ENCODE measurements around the gene DCTN3. TPM values are rescaled to one million over a fixed set of nuclear protein-coding genes. Genes with fewer than 3 reads are reported as not detected.

DCTN3 gene
- total RNA-seq, 4 donors from 2014 or later = 80.8 to 166 (median 127) TPM

DNA sequence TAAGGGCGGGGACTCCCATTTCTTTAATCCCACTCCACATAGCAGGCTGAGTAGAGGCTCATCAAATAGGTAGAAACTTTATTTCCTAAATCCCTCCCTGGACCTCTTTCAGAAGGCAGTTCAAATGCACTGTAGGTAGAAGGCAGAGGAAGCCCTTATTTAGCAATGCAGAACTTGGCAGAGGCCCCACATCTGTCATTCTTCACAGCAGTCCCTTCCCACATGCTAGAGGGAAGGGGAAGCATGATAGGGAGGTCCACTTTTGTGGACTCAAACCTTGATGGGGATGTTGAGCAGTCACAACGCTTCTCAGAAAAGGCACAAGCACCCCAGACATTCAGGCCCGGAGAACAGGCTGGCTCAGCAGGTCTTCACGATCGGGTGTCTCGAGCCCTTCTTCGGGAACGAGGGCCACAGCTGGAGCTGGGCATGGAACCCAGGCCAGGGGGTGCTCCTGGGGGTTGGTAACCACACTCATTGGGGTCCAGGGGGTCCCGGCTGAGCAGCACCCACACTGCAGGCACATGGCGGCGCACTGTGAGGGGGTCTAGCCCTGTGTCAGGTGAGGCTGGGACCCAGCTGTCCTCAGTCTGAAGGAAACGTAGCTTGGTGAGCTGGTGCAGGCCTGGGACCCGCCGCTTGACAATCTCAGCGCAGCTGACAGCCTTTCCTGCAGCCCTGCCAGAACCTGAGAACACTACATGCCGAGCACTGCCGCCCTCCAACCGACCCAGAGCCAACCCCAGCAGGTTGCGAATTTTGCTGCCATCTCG lies 9.7 kb downstream of the DCTN3 start:
- TF ChIP-seq, protein P1, sequence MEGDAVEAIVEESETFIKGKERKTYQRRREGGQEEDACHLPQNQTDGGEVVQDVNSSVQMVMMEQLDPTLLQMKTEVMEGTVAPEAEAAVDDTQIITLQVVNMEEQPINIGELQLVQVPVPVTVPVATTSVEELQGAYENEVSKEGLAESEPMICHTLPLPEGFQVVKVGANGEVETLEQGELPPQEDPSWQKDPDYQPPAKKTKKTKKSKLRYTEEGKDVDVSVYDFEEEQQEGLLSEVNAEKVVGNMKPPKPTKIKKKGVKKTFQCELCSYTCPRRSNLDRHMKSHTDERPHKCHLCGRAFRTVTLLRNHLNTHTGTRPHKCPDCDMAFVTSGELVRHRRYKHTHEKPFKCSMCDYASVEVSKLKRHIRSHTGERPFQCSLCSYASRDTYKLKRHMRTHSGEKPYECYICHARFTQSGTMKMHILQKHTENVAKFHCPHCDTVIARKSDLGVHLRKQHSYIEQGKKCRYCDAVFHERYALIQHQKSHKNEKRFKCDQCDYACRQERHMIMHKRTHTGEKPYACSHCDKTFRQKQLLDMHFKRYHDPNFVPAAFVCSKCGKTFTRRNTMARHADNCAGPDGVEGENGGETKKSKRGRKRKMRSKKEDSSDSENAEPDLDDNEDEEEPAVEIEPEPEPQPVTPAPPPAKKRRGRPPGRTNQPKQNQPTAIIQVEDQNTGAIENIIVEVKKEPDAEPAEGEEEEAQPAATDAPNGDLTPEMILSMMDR (IDR thresholded peaks at IDR 0.05) = no peak
- no peak for TF ChIP-seq POLR2A (IDR thresholded peaks at IDR 0.05)
- no peak overlapping the region for H3K4me3 ChIP-seq (ENCODE audit: low read depth, poor library complexity, severe bottlenecking)
- intact Hi-C loops (cut with DNase I; ENCODE audit: low total_unique reads) = no loop called here
- no peak for DNase-seq (ENCODE audit: low spot score in 2 of 2)
- WGBS, 2 donors = 91 to 94% methylated on average over 15 to 17 of the region's 20 CpGs

DNA sequence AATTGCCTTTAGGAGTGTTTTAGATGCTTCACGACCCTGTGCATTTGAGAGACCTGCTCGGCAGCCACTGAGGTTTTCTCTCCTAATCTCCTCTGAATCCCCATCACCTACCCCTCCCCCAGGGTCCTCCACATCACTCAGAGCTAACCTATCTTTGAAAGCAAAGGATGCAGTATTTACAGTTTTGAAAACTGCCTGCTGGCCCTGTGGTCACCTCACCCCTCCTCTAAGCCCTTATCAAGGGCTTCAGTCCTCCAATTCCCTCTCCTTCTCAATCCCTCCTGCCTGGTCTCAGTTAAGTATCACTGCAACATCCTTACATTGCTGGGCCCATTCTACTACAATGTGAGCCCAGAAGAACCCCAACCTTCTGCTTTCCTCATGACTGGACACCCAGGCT lies 13.0 kb downstream of the DCTN3 start:
- 41 to 55% methylated on average over 2 of the region's 2 CpGs for WGBS, 2 donors
- H3K4me3 ChIP-seq (ENCODE audit: low read depth, poor library complexity, severe bottlenecking) = no peak overlapping the region
- TF ChIP-seq POLR2A (IDR thresholded peaks at IDR 0.05) = no peak
- TF ChIP-seq, protein P1 (IDR thresholded peaks at IDR 0.05) = no peak
- intact Hi-C loops (cut with DNase I; ENCODE audit: low total_unique reads) = no loop called here
- DNase-seq (ENCODE audit: low spot score in 2 of 2) = no peak

DNA sequence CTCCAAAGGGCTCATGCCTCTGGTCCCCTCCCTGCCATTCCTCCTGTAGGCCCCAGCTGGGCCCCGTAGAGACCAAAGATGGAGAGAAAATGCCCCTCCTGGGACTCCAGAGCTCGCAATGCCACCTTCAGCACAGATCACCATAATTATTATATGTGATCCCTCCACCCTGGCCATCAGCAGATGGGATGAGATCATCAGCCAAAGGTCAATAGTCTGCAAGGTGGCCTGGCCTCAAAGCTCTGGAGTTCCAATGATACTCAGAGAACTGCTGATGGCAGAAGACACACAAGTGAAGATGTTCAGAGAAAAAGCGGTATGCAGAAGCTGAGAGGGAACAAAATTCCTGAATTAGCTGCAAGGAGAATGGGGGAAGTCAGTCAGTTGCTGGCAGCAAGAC lies 13.4 kb downstream of the DCTN3 start:
- no peak overlapping the region for H3K4me3 ChIP-seq (ENCODE audit: low read depth, poor library complexity, severe bottlenecking)
- intact Hi-C loops (cut with DNase I; ENCODE audit: low total_unique reads) = no loop called here
- DNase-seq (ENCODE audit: low spot score in 2 of 2) = no peak
- 85 to 86% methylated on average over 3 of the region's 3 CpGs for WGBS, 2 donors
- TF ChIP-seq POLR2A (IDR thresholded peaks at IDR 0.05) = no peak
- TF ChIP-seq, protein P1 (IDR thresholded peaks at IDR 0.05) = no peak

DNA sequence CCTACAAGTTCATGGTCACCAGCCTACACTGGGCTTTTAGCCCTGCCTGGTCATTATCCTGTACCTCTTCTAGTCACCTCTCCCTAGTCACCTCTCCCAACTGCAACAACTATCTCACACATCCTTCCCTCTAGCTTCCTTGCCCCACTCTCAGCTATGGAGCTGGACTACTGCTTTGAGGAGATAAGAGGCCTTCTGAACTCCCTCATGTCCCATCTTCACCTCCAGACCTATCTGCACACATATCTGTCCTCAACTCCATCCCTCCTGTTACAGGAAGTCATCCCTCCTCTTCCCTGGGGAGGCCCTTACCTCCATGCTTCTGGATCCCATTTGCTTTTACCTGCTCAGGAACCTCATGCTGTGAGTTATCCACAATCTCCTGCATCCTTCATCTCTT lies 14.1 kb downstream of the DCTN3 start:
- no peak for DNase-seq (ENCODE audit: low spot score in 2 of 2)
- no peak overlapping the region for H3K4me3 ChIP-seq (ENCODE audit: low read depth, poor library complexity, severe bottlenecking)
- intact Hi-C loops (cut with DNase I; ENCODE audit: low total_unique reads) = no loop called here
- TF ChIP-seq POLR2A (IDR thresholded peaks at IDR 0.05) = no peak
- TF ChIP-seq, protein P1 (IDR thresholded peaks at IDR 0.05) = no peak

DNA sequence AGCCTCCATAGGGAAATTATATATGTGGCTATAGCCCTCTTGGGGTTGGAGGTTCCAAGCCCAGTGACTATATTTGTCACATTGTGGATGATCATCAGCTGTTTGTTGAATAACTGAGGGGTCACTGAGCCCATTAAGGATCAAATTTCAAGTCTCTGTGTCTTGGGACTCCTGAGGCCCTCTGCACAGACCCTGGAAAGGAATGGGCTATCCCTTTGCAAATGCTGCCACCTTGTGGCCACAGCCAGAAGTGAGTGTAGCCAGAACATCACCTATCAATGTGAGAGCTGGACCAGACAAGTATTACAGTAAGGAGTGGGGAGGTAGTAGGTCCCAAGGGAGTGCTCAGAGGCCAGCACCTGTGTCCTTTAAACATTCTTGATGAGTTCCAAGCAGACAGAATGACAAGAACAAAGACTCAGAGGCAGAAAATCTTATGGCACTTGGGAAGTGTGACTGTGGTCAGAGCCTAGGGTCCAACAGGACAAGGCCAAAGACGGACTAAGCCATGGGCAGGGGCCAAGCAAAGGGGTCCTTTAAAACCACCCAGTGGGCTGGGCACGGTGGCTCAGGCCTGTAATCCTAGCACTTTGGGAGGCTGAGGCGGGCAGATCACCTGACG lies 16.6 kb downstream of the DCTN3 start:
- no peak overlapping the region for H3K4me3 ChIP-seq (ENCODE audit: low read depth, poor library complexity, severe bottlenecking)
- WGBS, 2 donors = 64 to 66% methylated on average over 4 of the region's 4 CpGs
- no peak for TF ChIP-seq POLR2A (IDR thresholded peaks at IDR 0.05)
- TF ChIP-seq, protein P1 (IDR thresholded peaks at IDR 0.05) = peak in 1 of 3 donors; percentile 48
- peak; percentile 80 to 97 for DNase-seq (ENCODE audit: low spot score in 2 of 2)
- intact Hi-C loops (cut with DNase I; ENCODE audit: low total_unique reads) = no loop called here
